SH-SY5Y (cell line): ENCODE measurements around the gene MSI1.

Source experiments
- GATA2 ChIP-seq: IDR thresholded peaks from 2 replicates; pipeline ENCODE4 v1.6.1; 2011; ENCODE audit warnings: mild to moderate bottlenecking, low read depth, low read length
- GATA3 ChIP-seq: IDR thresholded peaks from 2 replicates; pipeline ENCODE4 v1.6.1; 2011; ENCODE audit warnings: low read depth, mild to moderate bottlenecking, low read length, moderate library complexity

GRCh38 chr12:120406069-120406468 lies 37.1 kb upstream of the MSI1 start:
- TF ChIP-seq GATA2 (no peak), GATA3 (no peak)
